Islet of Langerhans (tissue), 1 donor: ENCODE results near the gene SCIMP.
"Not testable (repeated sequence)": the region's sequence is repeated elsewhere in the genome, so short reads cannot be mapped to it uniquely, and the experiment has no call there.

Experiments
- FAIRE-seq: peaks from one replicate; lab custom pipeline; 2011; peaks lifted over from hg19 to GRCh38; lab: Jason Lieb, UNC

Gene SCIMP

GRCh38 chr17:5234645-5235576, at the start of gene SCIMP:
TSS of gene SCIMP (minus strand) at chr17:5234860. CDS start at chr17:5234755, 105 bp downstream.
- no peak for FAIRE-seq

GRCh38 chr17:5283571-5284315, 49.1 kb upstream of the SCIMP start:
- no peak for FAIRE-seq

GRCh38 chr17:5282642-5283217, 48.1 kb upstream of the SCIMP start:
- no peak for FAIRE-seq

- FAIRE-seq: no peak
These were observed 47.4 kb upstream of the SCIMP start, which contains the start of gene RABEP1 for GRCh38 chr17:5281814-5282641. TSS of gene RABEP1 (plus strand) at chr17:5282284. CDS start at chr17:5282487, 203 bp downstream.

GRCh38 chr17:5272322-5272721, 37.7 kb upstream of the SCIMP start:
- no peak for FAIRE-seq

- FAIRE-seq: no peak
These were observed 34.7 kb upstream of the SCIMP start for GRCh38 chr17:5269241-5269960.

GRCh38 chr17:5264893-5265292, 30.2 kb upstream of the SCIMP start:
- FAIRE-seq: no peak

GRCh38 chr17:5263441-5263840, 28.8 kb upstream of the SCIMP start:
- FAIRE-seq: no peak

GRCh38 chr17:5262416-5262991, 27.8 kb upstream of the SCIMP start:
- FAIRE-seq: no peak

GRCh38 chr17:5260542-5260941, 25.9 kb upstream of the SCIMP start:
- no peak for FAIRE-seq

- FAIRE-seq: no peak
These were observed 22.5 kb upstream of the SCIMP start for GRCh38 chr17:5257124-5257523.

GRCh38 chr17:5254903-5255521, 20.4 kb upstream of the SCIMP start:
- FAIRE-seq: no peak

GRCh38 chr17:5254414-5254813, 19.8 kb upstream of the SCIMP start:
- FAIRE-seq: no peak

GRCh38 chr17:5249615-5250014, 15.0 kb upstream of the SCIMP start:
- FAIRE-seq: no peak

- no peak for FAIRE-seq
These were observed 14.3 kb upstream of the SCIMP start for GRCh38 chr17:5248821-5249479.

- no peak for FAIRE-seq
These were observed 13.0 kb upstream of the SCIMP start for GRCh38 chr17:5247621-5248020.

- no peak for FAIRE-seq
These were observed 7.4 kb upstream of the SCIMP start for GRCh38 chr17:5241861-5242671.

GRCh38 chr17:5239769-5240168, 5.1 kb upstream of the SCIMP start:
- FAIRE-seq: not testable (repeated sequence)

GRCh38 chr17:5238333-5238732, 3.7 kb upstream of the SCIMP start:
- no peak for FAIRE-seq
